Measurements from ENCODE around the gene SFSWAP.

The SFSWAP gene

GRCh38 chr12:131835616-131836171 is 124.8 kb downstream of the SFSWAP start:
- H3K27ac ChIP-seq (replicated peaks), result no peak overlapping the region
- TF ChIP-seq, protein P1, sequence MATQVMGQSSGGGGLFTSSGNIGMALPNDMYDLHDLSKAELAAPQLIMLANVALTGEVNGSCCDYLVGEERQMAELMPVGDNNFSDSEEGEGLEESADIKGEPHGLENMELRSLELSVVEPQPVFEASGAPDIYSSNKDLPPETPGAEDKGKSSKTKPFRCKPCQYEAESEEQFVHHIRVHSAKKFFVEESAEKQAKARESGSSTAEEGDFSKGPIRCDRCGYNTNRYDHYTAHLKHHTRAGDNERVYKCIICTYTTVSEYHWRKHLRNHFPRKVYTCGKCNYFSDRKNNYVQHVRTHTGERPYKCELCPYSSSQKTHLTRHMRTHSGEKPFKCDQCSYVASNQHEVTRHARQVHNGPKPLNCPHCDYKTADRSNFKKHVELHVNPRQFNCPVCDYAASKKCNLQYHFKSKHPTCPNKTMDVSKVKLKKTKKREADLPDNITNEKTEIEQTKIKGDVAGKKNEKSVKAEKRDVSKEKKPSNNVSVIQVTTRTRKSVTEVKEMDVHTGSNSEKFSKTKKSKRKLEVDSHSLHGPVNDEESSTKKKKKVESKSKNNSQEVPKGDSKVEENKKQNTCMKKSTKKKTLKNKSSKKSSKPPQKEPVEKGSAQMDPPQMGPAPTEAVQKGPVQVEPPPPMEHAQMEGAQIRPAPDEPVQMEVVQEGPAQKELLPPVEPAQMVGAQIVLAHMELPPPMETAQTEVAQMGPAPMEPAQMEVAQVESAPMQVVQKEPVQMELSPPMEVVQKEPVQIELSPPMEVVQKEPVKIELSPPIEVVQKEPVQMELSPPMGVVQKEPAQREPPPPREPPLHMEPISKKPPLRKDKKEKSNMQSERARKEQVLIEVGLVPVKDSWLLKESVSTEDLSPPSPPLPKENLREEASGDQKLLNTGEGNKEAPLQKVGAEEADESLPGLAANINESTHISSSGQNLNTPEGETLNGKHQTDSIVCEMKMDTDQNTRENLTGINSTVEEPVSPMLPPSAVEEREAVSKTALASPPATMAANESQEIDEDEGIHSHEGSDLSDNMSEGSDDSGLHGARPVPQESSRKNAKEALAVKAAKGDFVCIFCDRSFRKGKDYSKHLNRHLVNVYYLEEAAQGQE (IDR thresholded peaks at IDR 0.05; ENCODE audit: insufficient replicate concordance, low read depth), result no peak
- no peak for TF ChIP-seq SPI1 (IDR thresholded peaks at IDR 0.05; ENCODE audit: borderline replicate concordance, low read depth)
- TF ChIP-seq CTCF (IDR thresholded peaks at IDR 0.05; ENCODE audit: insufficient read depth, low read length), result no peak

GRCh38 chr12:131836193-131836592 is 125.3 kb downstream of the SFSWAP start:
- no peak for TF ChIP-seq CTCF (IDR thresholded peaks at IDR 0.05; ENCODE audit: insufficient read depth, low read length)
- TF ChIP-seq, protein P1 (IDR thresholded peaks at IDR 0.05; ENCODE audit: insufficient replicate concordance, low read depth), result no peak
- no peak for TF ChIP-seq SPI1 (IDR thresholded peaks at IDR 0.05; ENCODE audit: borderline replicate concordance, low read depth)
- TF ChIP-seq GABPA (IDR thresholded peaks at IDR 0.05; ENCODE audit: low read depth), result no peak
- no peak for TF ChIP-seq POLR2AphosphoS5 (IDR thresholded peaks at IDR 0.05; ENCODE audit: low read depth)
- Histone ChIP-seq H3K27me3 (ENCODE audit: insufficient read depth, poor library complexity, severe bottlenecking) (peaks cover 20% of the 10 kb centered on the region), H3K4me3 (replicated peaks; ENCODE audit: insufficient read depth, low read length) (no peak overlapping the region), H3K27ac (replicated peaks) (no peak overlapping the region)
- no peak for DNase-seq (ENCODE audit: low read depth in 1 of 2, low spot score in 1 of 2)

More at GRCh38 chr12:131835616-131836171, 124.8 kb downstream of the SFSWAP start:
- H3K27me3 ChIP-seq (ENCODE audit: insufficient read depth, poor library complexity, severe bottlenecking), result peaks cover 24% of the 10 kb centered on the region
- no peak overlapping the region for H3K4me3 ChIP-seq (replicated peaks; ENCODE audit: insufficient read depth, low read length)
- no peak for DNase-seq (ENCODE audit: low read depth in 1 of 2, low spot score in 1 of 2)

- Histone ChIP-seq H3K27me3 (ENCODE audit: insufficient read depth, poor library complexity, severe bottlenecking) (peaks cover 16% of the 10 kb centered on the region), H3K4me3 (replicated peaks; ENCODE audit: insufficient read depth, low read length) (no peak overlapping the region), H3K27ac (replicated peaks) (no peak overlapping the region)
- TF ChIP-seq GABPA (IDR thresholded peaks at IDR 0.05; ENCODE audit: low read depth) (no peak), CTCF (IDR thresholded peaks at IDR 0.05; ENCODE audit: insufficient read depth, low read length) (no peak), SPI1 (IDR thresholded peaks at IDR 0.05; ENCODE audit: borderline replicate concordance, low read depth) (no peak), POLR2AphosphoS5 (IDR thresholded peaks at IDR 0.05; ENCODE audit: low read depth) (no peak)
- TF ChIP-seq, protein P1 (IDR thresholded peaks at IDR 0.05; ENCODE audit: insufficient replicate concordance, low read depth), result no peak
- DNase-seq (ENCODE audit: low read depth in 1 of 2, low spot score in 1 of 2), result no peak
Measured at GRCh38 chr12:131836714-131837397, 126.0 kb downstream of the SFSWAP start.

Measured in HL-60 (cell line).